Keratinocyte (primary cell): Measurements from ENCODE around the gene ATP2C1. TPM values are rescaled to one million over a fixed set of nuclear protein-coding genes. Genes with fewer than 3 reads are reported as not detected.
A peak's percentile ranks its signal among the peaks of the same experiment; 100 is the strongest.

Experiments used
- DNase-seq: peaks from one replicate; pipeline ENCODE4 v3.0.0-alpha.2; 2011; ENCODE audit warnings: low read depth, missing footprints, low spot score
- FAIRE-seq: peaks from 2 replicates; lab custom pipeline; 2011; peaks lifted over from hg19 to GRCh38; lab: Jason Lieb, UNC
- H2AFZ ChIP-seq: 2 replicates; pipeline ENCODE4 v1.6.0; 2012; ENCODE audit warnings: low read length, control low read depth, inconsistent platforms; ENCODE audit not compliant: control insufficient read depth
- H3K27ac ChIP-seq: 2 replicates; pipeline ENCODE4 v1.5.1; 2011; ENCODE audit warnings: low read length; ENCODE audit not compliant: control insufficient read depth, insufficient read depth
- H3K27me3 ChIP-seq: 3 replicates; pipeline ENCODE4 v1.6.0; 2011; ENCODE audit warnings: low read length; ENCODE audit not compliant: control insufficient read depth, insufficient read depth; ENCODE audit errors: extremely low read depth
- H3K36me3 ChIP-seq, 2 experiments: 2 replicates in 1 of 2; 3 replicates in 1 of 2; pipeline ENCODE4 v1.5.1; 2011; ENCODE audit warnings: low read length in 2 of 2, mild to moderate bottlenecking in 1 of 2; ENCODE audit not compliant: control insufficient read depth in 2 of 2, insufficient read depth in 2 of 2; ENCODE audit errors: extremely low read depth in 1 of 2
- H3K4me1 ChIP-seq: 3 replicates; pipeline ENCODE4 v1.5.1; 2011; ENCODE audit warnings: low read length; ENCODE audit not compliant: control insufficient read depth, insufficient read depth; ENCODE audit errors: extremely low read depth
- H3K4me2 ChIP-seq: 3 replicates; pipeline ENCODE4 v1.6.0; 2011; ENCODE audit warnings: low read depth, low read length; ENCODE audit not compliant: control insufficient read depth, insufficient read depth; ENCODE audit errors: extremely low read depth
- H3K4me3 ChIP-seq, 3 experiments: fragments of 200-600 bp in 1 of 3; sonication (generic) in 1 of 3; 2 replicates in 2 of 3; 3 replicates in 1 of 3; pipeline ENCODE4 v1.5.1; 2011 to 2016; ENCODE audit warnings: low read length in 3 of 3, mild to moderate bottlenecking in 3 of 3, control low read depth in 2 of 3, inconsistent platforms in 1 of 3, low read depth in 1 of 3, mixed read lengths in 1 of 3, mixed run types in 1 of 3, moderate library complexity in 1 of 3; ENCODE audit not compliant: control insufficient read depth in 2 of 3, insufficient read depth in 2 of 3; ENCODE audit errors: extremely low read depth in 1 of 3
- H3K79me2 ChIP-seq: 2 replicates; pipeline ENCODE4 v1.6.0; 2012; ENCODE audit warnings: low read length; ENCODE audit not compliant: control insufficient read depth, insufficient read depth
- H3K9ac ChIP-seq: 3 replicates; pipeline ENCODE4 v1.6.0; 2011; ENCODE audit warnings: low read length; ENCODE audit not compliant: control insufficient read depth, insufficient read depth; ENCODE audit errors: extremely low read depth
- H3K9me1 ChIP-seq: 3 replicates; pipeline ENCODE4 v1.6.0; 2011; ENCODE audit warnings: low read length; ENCODE audit not compliant: control insufficient read depth, insufficient read depth; ENCODE audit errors: extremely low read depth
- H3K9me3 ChIP-seq: 2 replicates; pipeline ENCODE4 v1.5.1; 2012; ENCODE audit warnings: low read depth, low read length; ENCODE audit not compliant: control insufficient read depth
- H4K20me1 ChIP-seq: 3 replicates; pipeline ENCODE4 v1.6.0; 2011; ENCODE audit warnings: low read length; ENCODE audit not compliant: control insufficient read depth, insufficient read depth; ENCODE audit errors: extremely low read depth
- CTCF ChIP-seq, 3 experiments: IDR thresholded peaks in 1 of 3; conservative IDR thresholded peaks in 1 of 3; optimal IDR thresholded peaks in 1 of 3; 2 replicates in 2 of 3; 3 replicates in 1 of 3; pipeline versions ENCODE3 to v1.5.1; 2011; ENCODE audit warnings: low read length in 3 of 3, mild to moderate bottlenecking in 3 of 3, moderate library complexity in 2 of 3, control low read depth in 1 of 3, inconsistent platforms in 1 of 3; ENCODE audit not compliant: insufficient read depth in 2 of 3; ENCODE audit errors: extremely low read depth in 1 of 3
- EZH2 ChIP-seq: IDR thresholded peaks from one replicate; pipeline ENCODE4 v1.6.1; 2012; ENCODE audit warnings: inconsistent platforms, mild to moderate bottlenecking, low read length, moderate library complexity
- dilution Hi-C: fragments of 300-500 bp; cut with MboI; formaldehyde crosslinking; loops from one replicate; pipeline ENCODE4 v1.7.0; 2020; ENCODE audit warnings: low sequenced_read_pairs; ENCODE audit not compliant: extremely low pct_ligation_motif_present
- polyA plus RNA-seq, 5 experiments: library from polyadenylated mRNA; depleted of rRNA in 3 of 5; stranded (reverse) in 3 of 5; stranded (forward) in 1 of 5; unstranded in 1 of 5; fragments of >200 nt; gene quantifications; 1 replicate in 1 of 5; 2 replicates in 3 of 5; 3 replicates in 1 of 5; pipeline versions ENCODE4 v1.2.1 to v1.2.3, GENCODE V29; 2011 to 2012; ENCODE audit warnings: missing spikeins in 2 of 5, low read depth in 1 of 5, low replicate concordance in 1 of 5

ATP2C1 gene
- polyA plus RNA-seq, 1 donor (not counting 4 experiments of a cell fraction or from before 2014, with no cell fraction given): 141 TPM

DNA sequence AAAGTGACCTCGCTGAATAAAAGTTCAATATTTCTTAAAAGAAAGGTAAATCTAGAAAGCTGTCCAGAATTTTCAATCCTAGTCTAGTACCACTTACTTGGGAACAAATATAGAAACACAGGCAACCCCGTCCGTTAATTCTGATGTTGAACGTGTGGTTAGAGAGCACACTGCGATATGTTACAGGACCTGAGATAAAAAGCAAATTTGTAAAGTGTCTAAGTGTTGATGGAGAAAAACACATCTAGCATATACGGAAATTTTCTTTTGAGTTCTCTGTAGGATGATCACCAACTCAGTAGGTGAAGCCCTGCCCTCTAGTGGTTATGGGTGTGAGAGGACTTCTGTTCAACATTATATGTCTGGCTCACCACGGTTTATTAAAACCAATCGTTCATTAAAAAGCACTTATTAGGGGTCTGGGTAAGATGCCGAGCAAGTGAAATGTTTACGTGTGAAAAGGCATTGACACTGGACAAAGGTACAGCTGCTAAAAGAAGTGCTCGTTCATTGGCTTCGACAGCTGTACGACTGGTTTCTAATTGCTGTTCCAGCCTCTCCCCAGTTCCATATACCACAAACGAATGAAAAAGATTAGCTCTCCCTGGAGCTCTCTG, 1.0 kb upstream of the ATP2C1 start:
- Histone ChIP-seq H3K4me2 (peak overlapping the region; percentile 97), H3K27ac (peak overlapping the region; percentile 95)
- FAIRE-seq: peak; percentile 83

GRCh38 chr3:130894130-130894985, 474 bp downstream of the ATP2C1 start:
- dilution Hi-C loops: no loop called here
- peaks cover 14% of the 10 kb centered on the region for H3K4me1 ChIP-seq
- no peaks in the 10 kb centered on the region for H3K9me3 ChIP-seq
- no peaks in the 10 kb centered on the region for H3K27me3 ChIP-seq
- DNase-seq (no peak), FAIRE-seq (no peak)
- peak overlapping the region; percentile 55 for H3K27ac ChIP-seq
- H3K9me1 ChIP-seq: no peaks in the 10 kb centered on the region
- H4K20me1 ChIP-seq: no peaks in the 10 kb centered on the region
- peak overlapping the region; percentile 7 for H2AFZ ChIP-seq
- H3K4me3 ChIP-seq: peak overlapping the region; percentile 82 to 88 (median 85)
- no peaks in the 10 kb centered on the region for H3K36me3 ChIP-seq
- H3K9ac ChIP-seq: peak overlapping the region; percentile 97
- peaks cover 55% of the 10 kb centered on the region for H3K79me2 ChIP-seq
- peak overlapping the region; percentile 77 for H3K4me2 ChIP-seq
- TF ChIP-seq CTCF (optimal IDR thresholded peaks at IDR 0.05 in 1 of 3, IDR thresholded peaks at IDR 0.05 in 1 of 3, conservative IDR thresholded peaks at IDR 0.05 in 1 of 3; ENCODE audit: extremely low read depth in 1 of 3, insufficient read depth in 2 of 3, low read length in 3 of 3) (peak in 1 of 3 experiments; percentile 10), EZH2 (no peak)

More for the DNA sequence above, 1.0 kb upstream of the ATP2C1 start:
- Histone ChIP-seq H4K20me1 (no peaks in the 10 kb centered on the region), H3K9me1 (no peaks in the 10 kb centered on the region), H3K36me3 (no peaks in the 10 kb centered on the region), H3K9ac (peak overlapping the region; percentile 97), H3K4me1 (peaks cover 14% of the 10 kb centered on the region), H3K27me3 (no peaks in the 10 kb centered on the region), H2AFZ (peak overlapping the region; percentile 56), H3K79me2 (peaks cover 40% of the 10 kb centered on the region), H3K4me3 (peak overlapping the region; percentile 82 to 88 (median 85)), H3K9me3 (no peaks in the 10 kb centered on the region)
- TF ChIP-seq CTCF (optimal IDR thresholded peaks at IDR 0.05 in 1 of 3, IDR thresholded peaks at IDR 0.05 in 1 of 3, conservative IDR thresholded peaks at IDR 0.05 in 1 of 3; ENCODE audit: extremely low read depth in 1 of 3, insufficient read depth in 2 of 3, low read length in 3 of 3): peak; percentile 66 to 76 (median 70)
- no peak for TF ChIP-seq EZH2
- dilution Hi-C loops: no loop called here
- no peak for DNase-seq
